DND-41 (cell line): ENCODE results near the gene FSCN2.

ENCODE experiments used
- CTCF ChIP-seq: IDR thresholded peaks from 2 replicates; pipeline ENCODE4 v1.5.1; 2012; ENCODE audit warnings: borderline replicate concordance, low read length, moderate library complexity, mild to moderate bottlenecking; ENCODE audit not compliant: poor library complexity, severe bottlenecking; ENCODE audit errors: extremely low read depth
- EZH2 ChIP-seq: IDR thresholded peaks from 3 replicates; pipeline ENCODE4 v1.6.1; 2012; ENCODE audit warnings: borderline replicate concordance, low read depth, mild to moderate bottlenecking, moderate library complexity, low read length, inconsistent platforms; ENCODE audit not compliant: severe bottlenecking

GRCh38 chr17:81544281-81544974, 16.3 kb downstream of the FSCN2 start:
- no peak for TF ChIP-seq CTCF
- no peak for TF ChIP-seq EZH2
